Measurements from ENCODE around the gene GNPDA2. TPM values are rescaled to one million over a fixed set of nuclear protein-coding genes. Genes with fewer than 3 reads are reported as not detected.
A peak's percentile ranks its signal among the peaks of the same experiment; 100 is the strongest.

GNPDA2 gene
- total RNA-seq, 1 donor from 2014 or later: 8.4 TPM

DNA sequence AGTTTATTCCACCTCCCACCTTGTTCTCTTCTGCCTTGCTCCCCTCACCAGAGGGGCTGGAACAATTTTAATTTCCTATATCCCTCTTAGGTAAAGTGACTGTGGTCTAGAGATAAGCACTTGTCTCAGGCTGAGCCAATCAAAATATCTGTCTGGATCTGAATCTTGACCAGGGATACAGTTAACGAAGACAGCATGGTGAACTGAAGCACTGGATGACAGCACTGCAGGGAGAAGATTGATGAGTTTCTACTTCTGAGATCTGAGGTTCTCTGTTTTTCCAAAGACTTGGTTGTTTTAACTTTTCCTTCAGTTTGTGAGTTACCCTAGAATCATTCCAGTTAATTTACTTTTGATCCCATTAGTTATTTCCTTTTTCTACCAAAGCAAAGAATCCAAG is 13.2 kb downstream of the GNPDA2 start:
- H3K36me3 ChIP-seq (ENCODE audit: control insufficient read depth, insufficient read depth, low read length): peaks cover 2% of the 10 kb centered on the region
- TF ChIP-seq, protein P1, sequence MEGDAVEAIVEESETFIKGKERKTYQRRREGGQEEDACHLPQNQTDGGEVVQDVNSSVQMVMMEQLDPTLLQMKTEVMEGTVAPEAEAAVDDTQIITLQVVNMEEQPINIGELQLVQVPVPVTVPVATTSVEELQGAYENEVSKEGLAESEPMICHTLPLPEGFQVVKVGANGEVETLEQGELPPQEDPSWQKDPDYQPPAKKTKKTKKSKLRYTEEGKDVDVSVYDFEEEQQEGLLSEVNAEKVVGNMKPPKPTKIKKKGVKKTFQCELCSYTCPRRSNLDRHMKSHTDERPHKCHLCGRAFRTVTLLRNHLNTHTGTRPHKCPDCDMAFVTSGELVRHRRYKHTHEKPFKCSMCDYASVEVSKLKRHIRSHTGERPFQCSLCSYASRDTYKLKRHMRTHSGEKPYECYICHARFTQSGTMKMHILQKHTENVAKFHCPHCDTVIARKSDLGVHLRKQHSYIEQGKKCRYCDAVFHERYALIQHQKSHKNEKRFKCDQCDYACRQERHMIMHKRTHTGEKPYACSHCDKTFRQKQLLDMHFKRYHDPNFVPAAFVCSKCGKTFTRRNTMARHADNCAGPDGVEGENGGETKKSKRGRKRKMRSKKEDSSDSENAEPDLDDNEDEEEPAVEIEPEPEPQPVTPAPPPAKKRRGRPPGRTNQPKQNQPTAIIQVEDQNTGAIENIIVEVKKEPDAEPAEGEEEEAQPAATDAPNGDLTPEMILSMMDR (IDR thresholded peaks at IDR 0.05; ENCODE audit: insufficient read depth, low read length, severe bottlenecking): no peak
- no peaks in the 10 kb centered on the region for H3K27me3 ChIP-seq (ENCODE audit: control insufficient read depth, insufficient read depth, low read length)
- H3K4me3 ChIP-seq (ENCODE audit: low read depth, low read length): no peak overlapping the region
- DNase-seq (ENCODE audit: low read depth): no peak
- no peak for FAIRE-seq

DNA sequence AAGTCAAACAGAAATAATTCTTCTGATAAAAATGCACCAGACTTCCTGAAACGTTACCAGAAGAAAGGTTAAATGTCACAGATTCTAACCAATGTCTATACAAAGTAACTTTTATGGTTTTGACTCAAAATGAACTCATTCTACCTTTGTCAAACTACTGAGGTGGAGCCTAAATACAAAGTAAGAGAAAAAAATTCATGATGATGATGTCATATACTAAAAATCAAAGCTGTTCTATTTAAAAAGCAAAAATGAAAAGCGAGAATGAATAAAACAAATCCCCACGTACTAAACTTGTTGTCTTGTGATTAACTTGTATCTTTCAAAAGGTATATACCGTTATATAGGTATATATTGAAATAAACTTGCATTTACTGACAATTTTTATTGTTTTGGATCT is 21.7 kb downstream of the GNPDA2 start:
- no peaks in the 10 kb centered on the region for H3K27me3 ChIP-seq (ENCODE audit: control insufficient read depth, insufficient read depth, low read length)
- peaks cover 1% of the 10 kb centered on the region for H3K36me3 ChIP-seq (ENCODE audit: control insufficient read depth, insufficient read depth, low read length)
- FAIRE-seq: no peak
- TF ChIP-seq, protein P1 (IDR thresholded peaks at IDR 0.05; ENCODE audit: insufficient read depth, low read length, severe bottlenecking): no peak
- no peak for DNase-seq (ENCODE audit: low read depth)
- H3K4me3 ChIP-seq (ENCODE audit: low read depth, low read length): no peak overlapping the region

DNA sequence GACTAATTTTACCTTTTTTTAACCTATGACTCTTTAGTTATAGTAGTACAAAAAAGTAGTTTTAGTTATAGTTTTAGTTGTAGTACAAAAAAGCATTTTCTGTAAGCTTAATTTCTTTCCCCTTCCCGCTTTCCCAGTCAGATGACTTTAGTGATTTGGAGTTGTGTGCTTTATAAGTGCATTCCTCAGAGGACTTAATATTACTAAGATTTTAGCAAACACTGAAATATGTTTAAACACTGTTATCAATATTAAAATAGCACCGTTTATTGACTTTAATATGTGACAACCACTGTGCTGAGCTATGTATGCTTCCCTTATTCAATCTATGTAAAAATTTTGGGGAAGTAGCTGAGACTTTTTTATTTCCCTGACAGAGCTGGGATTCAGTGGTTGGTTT is 25.3 kb downstream of the GNPDA2 start:
- H3K4me3 ChIP-seq (ENCODE audit: low read depth, low read length): no peak overlapping the region
- DNase-seq (ENCODE audit: low read depth): no peak
- FAIRE-seq: no peak
- H3K36me3 ChIP-seq (ENCODE audit: control insufficient read depth, insufficient read depth, low read length): peaks cover 7% of the 10 kb centered on the region
- TF ChIP-seq, protein P1 (IDR thresholded peaks at IDR 0.05; ENCODE audit: insufficient read depth, low read length, severe bottlenecking): no peak
- H3K27me3 ChIP-seq (ENCODE audit: control insufficient read depth, insufficient read depth, low read length): no peaks in the 10 kb centered on the region

DNA sequence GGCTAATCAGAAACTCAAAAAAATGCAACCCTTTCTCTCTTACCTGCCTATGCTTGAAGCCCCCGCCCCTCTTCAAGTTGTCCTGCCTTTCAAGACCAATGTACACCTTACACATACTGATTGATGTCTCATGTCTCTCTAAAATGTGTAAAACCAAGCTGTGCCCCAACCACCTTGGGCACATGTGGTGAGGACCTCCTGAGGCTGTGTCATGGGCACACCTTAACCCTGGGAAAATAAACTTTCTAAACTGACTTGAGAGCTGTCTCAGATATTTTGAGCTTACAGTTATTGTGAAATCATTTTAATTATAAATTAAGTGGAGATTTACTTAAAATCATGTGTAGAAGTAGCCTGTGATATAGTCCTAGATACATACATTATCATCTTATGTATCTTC is 25.9 kb downstream of the GNPDA2 start:
- no peak for FAIRE-seq
- Histone ChIP-seq H3K4me3 (ENCODE audit: low read depth, low read length) (no peak overlapping the region), H3K27me3 (ENCODE audit: control insufficient read depth, insufficient read depth, low read length) (no peaks in the 10 kb centered on the region), H3K36me3 (ENCODE audit: control insufficient read depth, insufficient read depth, low read length) (peaks cover 7% of the 10 kb centered on the region)
- DNase-seq (ENCODE audit: low read depth): no peak
- TF ChIP-seq, protein P1 (IDR thresholded peaks at IDR 0.05; ENCODE audit: insufficient read depth, low read length, severe bottlenecking): no peak

DNA sequence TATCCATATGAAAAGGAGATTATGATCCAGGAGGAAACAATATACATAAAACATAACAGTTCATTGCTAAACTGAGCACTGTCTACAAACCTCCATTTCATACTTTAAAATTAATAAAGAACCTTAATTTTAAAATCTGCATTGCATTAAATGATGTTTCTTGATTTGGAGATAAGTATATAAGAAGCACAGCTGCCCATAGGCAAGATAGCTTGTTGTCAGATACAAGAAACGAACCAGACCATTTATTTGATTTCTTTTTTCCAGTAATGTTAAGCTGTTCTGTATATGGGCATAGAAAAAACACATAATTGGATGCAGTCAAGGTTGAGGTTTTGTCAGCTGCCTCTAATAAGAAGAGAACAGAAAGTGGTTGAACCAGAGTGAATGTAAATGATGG is 41.7 kb downstream of the GNPDA2 start:
- no peak overlapping the region for H3K4me3 ChIP-seq (ENCODE audit: low read depth, low read length)
- FAIRE-seq (no peak), DNase-seq (ENCODE audit: low read depth) (no peak)
- TF ChIP-seq, protein P1 (IDR thresholded peaks at IDR 0.05; ENCODE audit: insufficient read depth, low read length, severe bottlenecking): no peak
- H3K36me3 ChIP-seq (ENCODE audit: control insufficient read depth, insufficient read depth, low read length): peaks cover 5% of the 10 kb centered on the region
- no peaks in the 10 kb centered on the region for H3K27me3 ChIP-seq (ENCODE audit: control insufficient read depth, insufficient read depth, low read length)

DNA sequence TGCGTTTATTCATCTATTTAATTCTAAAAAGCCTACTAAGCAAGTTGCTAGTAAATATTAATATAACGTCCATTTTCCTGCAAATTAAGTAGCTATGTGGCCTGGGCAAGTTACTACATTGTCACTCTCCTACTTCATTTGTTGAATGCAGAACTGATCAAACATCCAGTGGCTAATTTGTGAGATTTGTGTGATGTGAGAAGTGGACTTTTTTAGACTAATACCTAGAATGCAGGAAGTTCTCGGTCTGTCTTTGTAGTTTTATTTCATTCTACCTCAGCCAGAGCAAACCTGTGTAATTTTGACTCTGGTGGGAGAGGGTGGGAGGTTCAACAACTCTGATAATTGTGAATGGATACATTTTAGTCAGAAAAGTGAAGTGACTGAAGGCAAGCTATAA is 47.3 kb downstream of the GNPDA2 start:
- Histone ChIP-seq H3K4me3 (ENCODE audit: low read depth, low read length) (peak overlapping the region; percentile 61), H3K27me3 (ENCODE audit: control insufficient read depth, insufficient read depth, low read length) (no peaks in the 10 kb centered on the region), H3K36me3 (ENCODE audit: control insufficient read depth, insufficient read depth, low read length) (no peaks in the 10 kb centered on the region)
- DNase-seq (ENCODE audit: low read depth) (no peak), FAIRE-seq (no peak)
- TF ChIP-seq, protein P1 (IDR thresholded peaks at IDR 0.05; ENCODE audit: insufficient read depth, low read length, severe bottlenecking): no peak
